ENCODE data around the gene MAGEB6.
A peak's percentile ranks its signal among the peaks of the same experiment; 100 is the strongest.

MAGEB6 gene

GRCh38 chrX:26192204-26192603, at the start of gene MAGEB6:
Gene MAGEB6 (plus strand): TSS chrX:26192440. CDS start chrX:26193847, 1,407 bp downstream.
- no peak within 1 kb of the TSS for H3K27ac ChIP-seq
- no peak for TF ChIP-seq ZFX (IDR thresholded peaks at IDR 0.05)
- TF ChIP-seq, protein P1, sequence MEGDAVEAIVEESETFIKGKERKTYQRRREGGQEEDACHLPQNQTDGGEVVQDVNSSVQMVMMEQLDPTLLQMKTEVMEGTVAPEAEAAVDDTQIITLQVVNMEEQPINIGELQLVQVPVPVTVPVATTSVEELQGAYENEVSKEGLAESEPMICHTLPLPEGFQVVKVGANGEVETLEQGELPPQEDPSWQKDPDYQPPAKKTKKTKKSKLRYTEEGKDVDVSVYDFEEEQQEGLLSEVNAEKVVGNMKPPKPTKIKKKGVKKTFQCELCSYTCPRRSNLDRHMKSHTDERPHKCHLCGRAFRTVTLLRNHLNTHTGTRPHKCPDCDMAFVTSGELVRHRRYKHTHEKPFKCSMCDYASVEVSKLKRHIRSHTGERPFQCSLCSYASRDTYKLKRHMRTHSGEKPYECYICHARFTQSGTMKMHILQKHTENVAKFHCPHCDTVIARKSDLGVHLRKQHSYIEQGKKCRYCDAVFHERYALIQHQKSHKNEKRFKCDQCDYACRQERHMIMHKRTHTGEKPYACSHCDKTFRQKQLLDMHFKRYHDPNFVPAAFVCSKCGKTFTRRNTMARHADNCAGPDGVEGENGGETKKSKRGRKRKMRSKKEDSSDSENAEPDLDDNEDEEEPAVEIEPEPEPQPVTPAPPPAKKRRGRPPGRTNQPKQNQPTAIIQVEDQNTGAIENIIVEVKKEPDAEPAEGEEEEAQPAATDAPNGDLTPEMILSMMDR (conservative IDR thresholded peaks at IDR 0.05): no peak

DNA sequence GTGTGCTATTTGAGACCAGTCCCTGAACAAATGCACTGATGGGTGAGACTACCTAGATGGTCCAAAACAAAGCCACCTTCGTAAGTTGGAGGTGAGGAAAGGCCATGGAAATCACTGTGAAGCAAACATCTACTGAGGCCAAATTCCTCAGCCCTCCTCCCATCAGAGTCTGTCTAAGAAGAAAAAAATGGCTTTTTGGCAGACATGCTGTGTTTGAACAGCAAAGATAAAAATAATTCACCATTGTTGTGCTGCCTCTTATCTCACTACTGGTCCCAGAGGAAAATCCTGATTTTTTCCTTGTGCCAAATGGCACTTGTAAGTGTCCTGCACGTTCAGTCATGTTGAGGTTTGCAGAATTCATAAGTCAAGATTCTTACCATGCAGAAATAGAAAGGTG, 46.2 kb upstream of the MAGEB6 start:
- TF ChIP-seq ZFX (IDR thresholded peaks at IDR 0.05): no peak
- TF ChIP-seq, protein P1 (conservative IDR thresholded peaks at IDR 0.05): no peak
- H3K27ac ChIP-seq: no peak overlapping the region

DNA sequence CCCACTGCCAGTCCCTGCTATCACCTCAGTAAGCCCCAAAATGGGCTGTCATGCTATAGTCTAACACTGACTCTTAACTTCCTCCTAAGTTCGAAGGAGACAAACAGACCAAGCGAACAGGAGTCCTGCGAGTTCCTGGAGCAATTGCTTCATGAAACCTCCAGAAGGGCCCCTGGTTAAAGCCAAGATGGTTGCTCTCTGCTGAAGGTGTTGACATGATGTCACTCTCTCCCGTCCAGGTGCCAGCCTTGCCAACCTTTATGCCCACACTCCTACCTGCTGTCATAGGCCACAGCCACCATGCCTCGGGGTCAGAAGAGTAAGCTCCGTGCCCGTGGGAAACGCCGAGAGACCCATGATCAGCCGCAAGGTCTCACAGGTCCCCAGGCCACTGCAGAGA, 31.9 kb upstream of the MAGEB6 start, which contains the start of gene MAGEB6B:
MAGEB6B (plus strand) TSS at position 301 of the 400 bp plus-strand sequence; CDS start at position 301, 0 bp downstream.
- H3K27ac ChIP-seq: no peak within 1 kb of the TSS
- no peak for TF ChIP-seq ZFX (IDR thresholded peaks at IDR 0.05)
- TF ChIP-seq, protein P1 (conservative IDR thresholded peaks at IDR 0.05): no peak

DNA sequence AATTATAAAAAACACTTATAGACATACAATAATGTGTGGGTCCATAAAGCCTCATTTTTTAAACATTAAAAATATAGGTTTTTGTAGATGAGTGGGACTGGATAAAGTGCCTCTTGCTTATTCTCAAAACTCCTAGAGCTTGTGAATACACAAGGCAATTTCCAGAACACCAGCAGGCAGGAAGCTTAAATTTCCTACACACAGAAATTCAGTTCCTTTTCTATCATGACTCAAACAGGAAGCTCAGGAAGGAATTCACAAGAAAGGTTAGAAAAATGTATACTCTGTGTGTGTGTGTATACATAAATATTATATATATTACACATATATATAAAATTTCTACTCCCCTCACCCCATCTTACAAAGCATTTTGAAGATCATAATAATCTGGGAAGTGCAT, 11.3 kb downstream of the MAGEB6 start:
- TF ChIP-seq, protein P1 (conservative IDR thresholded peaks at IDR 0.05): no peak
- TF ChIP-seq ZFX (IDR thresholded peaks at IDR 0.05): no peak
- no peak overlapping the region for H3K27ac ChIP-seq

- H3K27ac ChIP-seq: 0 out of 2 replicates have a peak overlapping the region, but pooled peaks have one; percentile 34
Measured at GRCh38 chrX:26204717-26205116, 12.5 kb downstream of the MAGEB6 start.

DNA sequence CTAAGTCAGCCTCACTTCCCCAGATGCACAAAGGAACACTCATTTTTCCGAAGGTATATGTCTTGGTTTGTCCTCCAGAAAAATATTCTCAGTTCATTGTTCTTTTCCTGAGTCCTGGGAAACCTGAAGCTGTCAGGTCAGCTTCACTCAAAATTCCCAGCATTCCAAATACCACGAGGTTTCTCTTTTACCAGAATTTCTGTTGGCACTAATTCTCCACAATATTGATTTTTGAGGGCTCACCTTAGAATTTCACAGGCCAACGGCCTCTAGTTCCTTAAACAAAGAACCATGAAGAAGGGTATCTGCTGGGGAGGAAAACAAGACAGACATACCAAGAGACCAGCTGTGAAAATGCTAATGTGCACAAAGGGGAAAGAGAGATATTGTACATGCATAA, 15.8 kb downstream of the MAGEB6 start:
- H3K27ac ChIP-seq: no peak overlapping the region
- TF ChIP-seq, protein P1 (conservative IDR thresholded peaks at IDR 0.05): no peak
- TF ChIP-seq ZFX (IDR thresholded peaks at IDR 0.05): no peak

DNA sequence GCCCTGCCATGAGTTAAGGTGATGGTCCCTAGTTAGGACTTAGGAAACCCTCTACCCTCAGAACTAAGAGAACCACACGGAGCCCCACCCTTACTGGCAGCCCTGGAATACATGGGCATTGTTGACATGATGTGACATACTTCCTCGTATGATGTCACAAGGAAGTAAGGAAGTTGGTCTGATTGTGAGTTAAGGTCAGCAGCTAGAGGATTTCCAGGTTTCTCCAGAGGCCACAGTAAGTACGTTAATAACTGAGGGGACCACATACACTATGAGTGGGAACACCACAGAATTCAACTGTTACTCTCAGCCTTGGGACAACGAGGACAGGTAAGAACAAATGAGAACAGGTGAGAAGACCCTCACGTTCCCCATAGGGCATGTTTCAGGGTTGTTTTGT, 23.6 kb downstream of the MAGEB6 start, which contains the start of gene MAGEB5:
MAGEB5 (plus strand) TSS at position 301 of the 400 bp plus-strand sequence. CDS start 1,133 bp downstream, outside the sequence.
- no peak within 1 kb of the TSS for H3K27ac ChIP-seq
- TF ChIP-seq, protein P1 (conservative IDR thresholded peaks at IDR 0.05): no peak
- no peak for TF ChIP-seq ZFX (IDR thresholded peaks at IDR 0.05)

DNA sequence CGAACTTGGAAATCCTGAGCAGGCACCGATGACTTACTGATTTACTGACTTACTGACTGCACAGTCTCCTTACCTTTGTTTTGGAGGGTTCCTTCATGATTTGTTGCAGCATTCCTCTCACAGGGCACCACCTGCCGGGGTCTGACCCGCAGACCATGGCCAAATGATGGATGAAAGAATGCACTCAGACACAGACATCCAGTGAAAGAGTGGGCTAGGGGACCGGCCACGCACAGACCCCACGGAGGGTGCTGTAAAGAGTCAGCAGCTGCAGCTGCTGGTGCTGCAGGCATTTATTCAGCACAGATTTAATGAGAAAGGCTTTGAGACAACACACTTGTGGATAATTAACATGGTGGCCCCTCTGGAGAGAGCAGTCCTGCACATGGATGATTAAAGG, 27.1 kb downstream of the MAGEB6 start:
- TF ChIP-seq, protein P1 (conservative IDR thresholded peaks at IDR 0.05): no peak
- no peak overlapping the region for H3K27ac ChIP-seq

Data from C4-2B (cell line).